Activated CD4-positive, alpha-beta T cell treated with anti-CD3 and anti-CD28 coated beads, Interleukin-2, Interleukin-4, amounts not matched to agents 100 ng/mL and 50 ng/mL, durations not matched to agents 16 hours and 8 hours (primary cell): ENCODE measurements around the gene RNF112.
"Not testable (repeated sequence)": the region's sequence is repeated elsewhere in the genome, so short reads cannot be mapped to it uniquely, and the experiment has no call there.

Experiments used
- DNase-seq: peaks from one replicate; pipeline ENCODE4 v3.0.0-alpha.2; 2020; ENCODE audit warnings: low spot score

Gene RNF112

DNA sequence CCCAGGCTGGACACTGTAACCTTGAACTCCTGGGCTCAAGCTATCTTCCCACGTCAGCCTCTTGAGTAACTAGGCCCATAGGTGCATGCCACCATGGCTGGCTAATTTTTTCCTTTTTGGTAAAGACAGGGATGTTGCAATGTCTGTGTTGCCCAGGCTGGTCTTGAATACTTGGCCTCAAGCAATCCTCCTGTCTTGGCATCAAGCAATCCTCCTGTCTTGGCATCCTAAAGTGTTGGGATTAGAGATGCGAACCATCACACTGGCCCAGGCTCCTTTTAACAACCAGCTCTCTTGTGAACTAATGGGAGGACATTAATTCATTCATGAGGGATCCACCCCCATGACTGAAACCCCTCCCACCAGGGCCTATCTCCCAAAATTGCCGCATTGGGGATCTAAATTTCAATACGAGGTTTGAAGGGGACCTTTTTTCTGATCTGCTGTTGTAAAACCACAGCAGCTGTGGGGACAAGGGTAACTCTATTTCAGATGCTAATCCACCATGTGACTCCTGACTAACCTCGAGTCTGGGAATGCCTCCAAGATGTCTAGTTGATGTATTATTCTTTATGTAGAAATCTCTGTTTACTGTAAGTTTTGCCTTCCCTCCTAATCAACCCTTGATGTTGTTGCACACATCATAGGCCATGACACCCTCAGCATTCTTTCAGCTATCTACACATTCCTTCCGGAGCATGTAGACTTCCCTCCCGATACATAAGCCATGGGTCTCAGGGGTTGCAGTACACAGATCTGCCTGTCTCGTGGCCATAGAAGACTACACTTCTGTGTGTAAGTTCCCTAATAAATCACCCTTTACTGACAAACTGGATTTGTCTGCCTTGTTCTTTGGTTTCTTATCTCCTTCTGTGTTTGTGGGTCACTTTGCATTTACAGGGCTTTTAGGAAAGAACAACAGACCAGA is 37.6 kb downstream of the RNF112 start:
- DNase-seq, result no peak

DNA sequence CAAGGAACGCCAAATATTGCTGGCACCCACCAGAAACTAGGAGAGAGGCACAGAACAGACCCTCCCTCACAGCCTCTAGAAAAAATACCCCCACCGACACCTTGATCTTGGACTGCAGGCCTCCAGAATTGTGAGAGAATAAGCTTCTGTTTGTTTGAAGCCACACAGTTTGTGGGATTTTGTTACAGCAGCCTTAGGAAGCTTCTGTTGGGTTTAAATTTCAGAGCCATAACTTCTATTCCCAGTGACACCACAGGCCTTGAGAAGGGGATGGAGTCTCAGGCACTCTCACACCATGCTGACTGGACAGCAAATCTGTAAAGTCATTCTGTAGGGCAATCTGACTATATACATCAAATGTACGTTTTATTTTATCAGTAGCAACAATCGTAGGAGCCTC is 38.6 kb downstream of the RNF112 start:
- DNase-seq, result no peak

DNA sequence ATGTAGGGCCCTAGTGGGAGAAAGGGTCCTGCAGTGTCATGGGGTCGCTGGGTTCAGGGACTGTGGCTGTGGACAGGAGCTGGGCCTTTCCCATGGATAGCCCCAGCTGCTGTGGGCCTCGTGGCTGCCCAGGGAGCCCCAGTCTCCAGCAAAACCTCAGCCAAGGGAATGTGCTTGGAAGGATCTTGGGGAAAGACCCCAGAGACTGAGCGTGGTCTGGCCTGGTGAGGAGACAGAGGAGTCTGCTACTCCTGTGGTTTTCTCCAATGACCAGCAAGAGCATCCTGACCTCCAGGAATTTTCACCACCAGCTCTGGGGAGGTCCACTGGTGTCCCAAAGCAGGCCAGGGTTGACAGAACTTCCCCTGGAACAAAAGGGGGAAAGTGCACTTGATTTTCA is 42.3 kb downstream of the RNF112 start:
- no peak for DNase-seq

DNA sequence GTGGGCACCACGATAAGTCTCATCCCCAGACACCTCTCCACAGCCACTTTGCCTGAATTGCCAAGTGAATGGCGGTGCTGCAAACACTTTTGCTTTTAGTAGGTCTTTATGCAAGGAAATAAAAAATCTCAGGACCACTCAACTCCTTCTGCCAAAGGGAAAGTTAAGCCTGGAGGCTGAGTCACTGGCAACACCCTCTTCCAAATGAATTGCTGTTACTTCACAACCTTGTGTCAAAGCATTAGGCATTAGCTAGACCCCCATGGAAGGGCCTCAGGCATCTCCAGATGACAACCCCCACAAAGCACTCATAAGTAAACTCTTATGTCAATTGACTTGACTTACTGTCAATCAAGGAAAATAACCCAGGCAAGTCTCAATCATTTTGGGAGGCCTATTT is 43.0 kb downstream of the RNF112 start:
- no peak for DNase-seq

DNA sequence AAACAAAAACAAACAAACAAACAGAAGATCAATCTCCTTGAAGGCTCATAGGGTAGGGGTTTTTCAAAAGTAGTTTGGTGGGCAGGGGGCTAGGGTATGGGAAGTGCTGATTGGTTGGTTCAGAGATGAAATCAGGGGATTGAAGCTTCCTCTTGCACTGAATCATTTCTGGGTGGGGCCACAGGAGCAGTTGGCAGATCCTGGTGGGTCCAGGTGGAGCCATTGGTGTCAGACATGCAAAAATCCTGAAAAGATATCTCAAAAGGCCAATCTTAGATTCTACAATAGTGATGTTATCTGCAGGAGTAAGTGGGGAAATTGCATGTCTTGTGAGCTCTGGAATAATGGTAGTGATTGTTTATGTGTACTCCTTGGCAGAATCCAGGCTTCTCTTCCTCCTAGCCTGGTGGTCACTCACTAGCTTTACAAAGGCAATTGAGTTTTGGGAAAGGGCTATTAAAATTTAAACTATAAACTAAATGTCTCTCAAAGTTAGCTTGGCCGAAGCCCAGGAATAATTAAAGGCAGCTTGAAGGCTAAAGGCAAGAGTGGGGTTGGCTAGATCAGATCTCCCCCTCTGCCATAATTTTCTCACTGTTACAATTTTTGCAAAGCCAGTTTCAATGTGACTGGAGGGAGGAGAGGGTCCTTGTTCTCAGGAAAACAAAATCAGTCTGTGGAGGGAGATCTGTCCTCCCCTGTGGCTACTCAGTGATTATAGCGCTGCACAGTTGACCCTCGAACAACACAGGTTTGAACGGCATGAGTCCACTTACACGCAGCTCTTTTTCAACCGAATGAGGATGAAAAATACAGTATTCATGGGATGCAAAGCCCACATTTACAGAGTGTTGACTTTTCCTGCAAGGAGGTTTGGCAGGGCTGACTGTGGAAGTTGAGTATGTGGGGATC is 45.2 kb downstream of the RNF112 start:
- DNase-seq, result no peak

DNA sequence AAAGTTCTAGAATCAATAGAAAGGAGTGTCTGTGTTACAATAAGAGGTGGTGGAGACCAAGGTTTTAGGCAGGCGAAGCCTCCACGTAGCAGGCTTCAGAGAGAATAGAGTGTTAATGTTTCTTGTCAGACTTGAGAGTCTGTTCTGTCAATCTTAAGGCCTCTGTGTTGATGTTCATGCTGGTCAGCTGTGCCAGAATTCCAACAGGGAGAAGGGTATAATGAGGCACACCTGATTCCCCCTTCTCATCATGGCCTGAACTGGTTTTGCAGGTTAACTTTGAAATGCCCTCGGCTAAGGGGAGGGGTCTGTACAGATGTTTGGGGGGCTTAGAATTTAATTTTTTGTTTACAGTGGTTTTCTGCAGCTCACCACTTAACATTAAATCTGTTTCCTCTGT is 46.0 kb downstream of the RNF112 start:
- no peak for DNase-seq

DNA sequence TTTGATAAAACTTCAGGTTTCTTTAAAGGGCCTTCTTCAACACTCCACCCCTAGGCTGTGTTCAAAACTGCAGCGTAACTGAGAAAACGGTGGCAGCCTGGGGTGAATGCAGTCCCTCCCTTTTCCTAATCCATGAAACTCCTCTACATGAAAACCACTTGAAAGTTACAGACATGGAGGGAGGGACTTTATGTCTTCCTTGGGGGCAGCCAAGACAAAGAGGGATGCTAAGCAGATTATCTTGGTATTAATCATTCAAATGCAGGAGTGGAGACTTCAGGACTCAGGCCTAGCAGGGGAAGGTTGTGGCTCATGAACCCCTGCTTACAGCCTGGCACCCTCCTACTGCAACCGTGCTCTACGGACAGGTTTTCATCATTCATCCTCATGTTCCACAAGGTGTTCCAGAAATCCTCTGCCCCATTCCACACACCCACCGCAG is 46.8 kb downstream of the RNF112 start:
- DNase-seq, result no peak

DNA sequence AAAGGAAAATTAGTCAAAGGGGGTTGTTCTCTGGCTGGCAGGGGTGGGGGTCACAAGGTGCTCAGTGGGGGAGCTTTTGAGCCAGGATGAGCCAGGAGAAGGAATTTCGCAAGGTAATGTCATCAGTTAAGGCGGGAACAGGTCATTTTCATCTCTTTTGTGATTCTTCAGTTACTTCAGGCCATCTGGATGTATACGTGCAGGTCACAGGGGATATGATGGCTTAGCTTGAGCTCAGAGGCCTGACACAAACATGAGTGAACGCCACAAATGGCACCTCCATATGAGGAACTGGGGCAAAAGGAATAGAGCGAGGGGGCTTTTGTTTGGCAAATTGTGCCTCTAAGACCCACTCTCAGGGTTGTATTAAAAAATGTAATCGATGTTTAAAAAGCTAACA is 47.4 kb downstream of the RNF112 start:
- DNase-seq, result not testable (repeated sequence)

DNA sequence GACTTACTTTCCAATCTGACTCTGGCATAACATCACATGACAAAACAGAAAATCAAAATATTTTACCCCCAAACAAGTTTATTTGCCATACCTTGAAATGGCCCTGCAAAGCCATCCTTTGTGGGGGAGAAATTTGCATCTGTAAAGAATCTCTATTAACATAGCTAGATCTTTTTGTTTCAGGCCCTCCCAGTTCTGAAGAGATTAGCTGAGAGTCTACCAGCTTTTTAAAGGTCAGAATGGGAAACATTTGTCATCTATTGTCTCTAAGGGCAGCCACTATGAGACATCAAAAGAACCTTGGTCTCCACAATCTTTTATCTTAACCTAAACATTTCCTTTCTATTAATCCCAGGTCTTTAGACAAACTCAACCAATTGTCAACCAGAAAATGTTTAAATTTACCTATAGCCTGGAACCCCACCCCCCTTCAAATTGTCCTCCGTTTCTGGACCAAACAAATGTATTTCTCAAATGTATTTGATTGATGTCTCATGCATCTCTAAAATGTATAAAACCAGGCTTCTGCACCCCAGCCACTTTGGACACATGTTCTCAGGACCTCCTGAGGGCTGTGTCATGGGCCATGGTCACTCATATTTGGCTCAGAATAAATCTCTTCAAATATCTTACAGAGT is 48.1 kb downstream of the RNF112 start:
- not testable (repeated sequence) for DNase-seq

DNA sequence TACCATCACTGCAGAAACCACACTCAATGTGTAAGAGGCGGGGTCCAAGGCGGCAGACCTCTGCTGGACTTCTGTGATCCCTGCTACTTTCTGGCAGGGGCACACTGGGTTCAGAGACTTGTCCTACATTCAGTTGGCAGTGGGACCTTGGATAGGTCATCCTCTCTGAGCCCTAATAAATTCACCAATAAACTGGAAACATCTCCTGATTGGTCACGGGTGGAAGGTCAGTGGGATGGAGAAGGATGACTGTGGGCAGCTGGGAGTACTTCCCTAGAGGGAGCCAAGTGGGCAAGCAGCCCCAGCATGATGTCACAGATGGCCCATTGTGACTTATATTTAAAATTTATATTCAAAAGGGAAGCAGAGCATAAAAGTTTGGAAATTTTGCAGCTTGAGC is 49.7 kb downstream of the RNF112 start:
- no peak for DNase-seq

DNA sequence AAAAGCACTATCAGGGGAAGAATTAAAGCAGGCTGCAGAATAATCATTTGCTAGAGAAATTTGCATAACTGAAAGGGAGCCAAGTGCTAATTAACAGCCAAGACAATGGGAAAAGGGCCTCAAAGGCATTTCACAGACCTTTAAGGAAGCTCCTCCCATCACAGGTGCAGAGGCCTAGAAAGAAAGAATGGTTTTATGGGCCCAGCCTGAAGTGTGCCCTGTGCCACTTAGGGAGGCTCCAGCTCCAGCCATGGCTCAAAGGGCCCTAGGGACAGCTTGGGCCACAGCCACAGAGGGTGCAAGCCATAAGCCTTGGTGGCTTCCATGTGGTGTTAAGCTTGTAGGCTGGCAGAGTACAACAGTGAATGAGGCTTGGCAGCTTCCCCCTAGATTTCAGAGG is 50.1 kb downstream of the RNF112 start:
- DNase-seq, result no peak

DNA sequence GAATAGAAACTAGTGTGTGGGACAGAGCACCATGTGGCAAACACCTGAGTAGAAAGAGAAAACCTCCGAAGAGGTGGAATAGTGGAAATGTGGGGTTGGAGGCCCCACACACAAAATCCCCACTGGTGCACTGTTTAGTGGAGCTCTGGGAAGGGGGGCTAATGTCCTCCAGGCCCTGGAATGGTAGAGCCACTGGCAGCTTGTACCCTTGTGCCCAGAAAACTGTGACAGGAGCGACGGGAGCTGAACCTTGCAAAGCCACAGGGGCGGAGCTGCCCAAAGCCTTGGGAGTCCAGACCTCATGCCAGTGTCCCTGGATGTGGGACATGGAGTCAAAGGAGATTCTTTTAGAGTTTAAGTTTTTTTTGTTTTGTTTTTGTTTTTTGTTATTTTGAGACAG is 50.6 kb downstream of the RNF112 start:
- DNase-seq, result no peak

DNA sequence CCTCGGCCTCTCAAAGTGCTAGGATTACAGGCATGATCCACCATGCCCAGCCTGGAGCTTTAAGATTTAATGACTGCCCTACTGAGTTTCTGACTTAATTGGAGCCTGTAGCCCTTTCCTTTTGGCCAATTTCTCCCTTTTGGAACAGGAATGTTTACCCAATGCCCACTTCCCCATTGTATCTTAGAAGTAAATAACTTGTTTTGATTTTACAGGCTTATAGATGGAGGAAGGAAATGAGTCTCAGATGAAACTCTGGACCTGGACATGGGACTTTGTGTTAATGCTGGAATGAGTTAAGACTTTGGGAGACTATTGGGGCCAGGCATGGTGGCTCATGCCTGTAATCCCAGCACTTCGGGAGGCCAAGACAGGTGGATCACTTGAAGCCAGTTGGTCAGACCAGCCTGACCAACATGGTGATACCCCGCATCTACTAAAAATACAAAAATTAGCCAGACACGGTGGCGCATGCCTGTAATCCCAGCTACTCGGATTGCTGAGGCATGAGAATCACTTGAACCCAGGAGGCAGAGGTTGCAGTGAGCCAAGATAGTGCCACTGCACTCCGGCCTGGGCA is 51.5 kb downstream of the RNF112 start:
- not testable (repeated sequence) for DNase-seq

DNA sequence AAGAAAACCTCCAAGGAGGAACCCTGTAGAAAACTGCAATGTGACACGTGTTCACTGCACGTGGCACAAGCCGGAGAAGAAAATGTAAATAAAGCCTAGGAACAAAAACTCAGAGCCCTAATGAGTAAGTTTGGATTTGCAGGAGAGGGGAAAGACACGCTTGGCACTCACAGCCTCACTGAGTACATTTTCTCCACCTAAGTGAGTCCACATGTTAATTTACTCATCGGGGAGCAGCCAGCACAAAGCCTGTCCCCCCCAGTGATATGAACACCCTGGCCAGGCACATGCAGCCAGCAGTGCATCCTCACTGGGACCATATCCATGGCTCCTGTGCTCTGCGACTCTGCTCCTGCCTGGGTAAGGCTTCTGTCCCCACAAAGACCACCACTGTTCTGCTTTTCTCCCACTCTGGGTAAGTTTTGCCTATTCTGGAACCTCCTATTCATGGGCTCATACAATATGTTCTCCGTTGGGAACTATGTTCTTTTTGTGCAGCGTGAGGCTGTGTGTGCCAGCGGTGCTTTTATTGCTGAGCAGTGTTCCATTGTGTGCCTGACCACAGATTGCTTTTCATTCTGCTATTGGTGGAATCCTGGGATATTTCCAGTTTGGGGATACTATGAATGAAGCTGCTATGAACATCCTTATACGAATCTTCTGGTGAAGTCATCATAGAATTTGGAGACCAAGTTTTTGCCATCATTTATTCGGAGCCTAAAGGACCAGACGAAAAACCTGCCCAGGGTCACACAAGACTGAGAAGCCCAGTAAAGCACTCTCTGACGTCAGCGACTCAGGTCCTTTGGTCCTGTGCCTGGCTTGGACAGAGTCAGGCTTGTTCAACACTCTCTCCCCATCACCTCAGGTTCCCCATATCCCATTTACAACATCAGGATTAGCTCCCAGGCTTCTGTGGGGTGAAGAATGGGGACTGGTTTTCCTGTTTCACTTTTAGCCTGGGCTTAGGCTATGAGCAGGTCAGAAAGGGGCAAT is 53.3 kb downstream of the RNF112 start:
- no peak for DNase-seq
